PFSK-1 (cell line): ENCODE results near the gene GDF10.

Experiments
- FOXP2 ChIP-seq: optimal IDR thresholded peaks from 2 replicates; pipeline ENCODE3; 2011; ENCODE audit warnings: borderline replicate concordance, control low read depth, inconsistent platforms; ENCODE audit not compliant: insufficient read depth; ENCODE audit errors: extremely low read length, extremely low read depth
- POLR2AphosphoS5 ChIP-seq: IDR thresholded peaks from 2 replicates; pipeline ENCODE4 v1.6.1; 2012; ENCODE audit warnings: low read depth, mild to moderate bottlenecking, control low read depth, low read length, moderate library complexity
- SIN3A ChIP-seq: IDR thresholded peaks from 2 replicates; pipeline ENCODE4 v1.6.1; 2012; ENCODE audit warnings: mild to moderate bottlenecking, low read length, moderate library complexity, borderline replicate concordance; ENCODE audit not compliant: insufficient read depth
- TAF1 ChIP-seq: IDR thresholded peaks from 2 replicates; pipeline ENCODE4 v1.6.1; 2012; ENCODE audit warnings: low read length, control low read depth, borderline replicate concordance; ENCODE audit not compliant: insufficient read depth
- TF ChIP-seq, protein P1 (sequence below), 2 experiments: IDR thresholded peaks; 2 replicates each; pipeline versions ENCODE4 v1.6.1 to v1.8.0; 2011 to 2012; ENCODE audit warnings: low read depth in 2 of 2, low read length in 2 of 2, control low read depth in 1 of 2, inconsistent platforms in 1 of 2, mild to moderate bottlenecking in 1 of 2, moderate library complexity in 1 of 2; ENCODE audit not compliant: insufficient read depth in 1 of 2

The GDF10 gene

GRCh38 chr10:47358457-47358856 is 58.5 kb downstream of the GDF10 start:
- TF ChIP-seq, protein P1, sequence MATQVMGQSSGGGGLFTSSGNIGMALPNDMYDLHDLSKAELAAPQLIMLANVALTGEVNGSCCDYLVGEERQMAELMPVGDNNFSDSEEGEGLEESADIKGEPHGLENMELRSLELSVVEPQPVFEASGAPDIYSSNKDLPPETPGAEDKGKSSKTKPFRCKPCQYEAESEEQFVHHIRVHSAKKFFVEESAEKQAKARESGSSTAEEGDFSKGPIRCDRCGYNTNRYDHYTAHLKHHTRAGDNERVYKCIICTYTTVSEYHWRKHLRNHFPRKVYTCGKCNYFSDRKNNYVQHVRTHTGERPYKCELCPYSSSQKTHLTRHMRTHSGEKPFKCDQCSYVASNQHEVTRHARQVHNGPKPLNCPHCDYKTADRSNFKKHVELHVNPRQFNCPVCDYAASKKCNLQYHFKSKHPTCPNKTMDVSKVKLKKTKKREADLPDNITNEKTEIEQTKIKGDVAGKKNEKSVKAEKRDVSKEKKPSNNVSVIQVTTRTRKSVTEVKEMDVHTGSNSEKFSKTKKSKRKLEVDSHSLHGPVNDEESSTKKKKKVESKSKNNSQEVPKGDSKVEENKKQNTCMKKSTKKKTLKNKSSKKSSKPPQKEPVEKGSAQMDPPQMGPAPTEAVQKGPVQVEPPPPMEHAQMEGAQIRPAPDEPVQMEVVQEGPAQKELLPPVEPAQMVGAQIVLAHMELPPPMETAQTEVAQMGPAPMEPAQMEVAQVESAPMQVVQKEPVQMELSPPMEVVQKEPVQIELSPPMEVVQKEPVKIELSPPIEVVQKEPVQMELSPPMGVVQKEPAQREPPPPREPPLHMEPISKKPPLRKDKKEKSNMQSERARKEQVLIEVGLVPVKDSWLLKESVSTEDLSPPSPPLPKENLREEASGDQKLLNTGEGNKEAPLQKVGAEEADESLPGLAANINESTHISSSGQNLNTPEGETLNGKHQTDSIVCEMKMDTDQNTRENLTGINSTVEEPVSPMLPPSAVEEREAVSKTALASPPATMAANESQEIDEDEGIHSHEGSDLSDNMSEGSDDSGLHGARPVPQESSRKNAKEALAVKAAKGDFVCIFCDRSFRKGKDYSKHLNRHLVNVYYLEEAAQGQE (IDR thresholded peaks at IDR 0.05; ENCODE audit: insufficient read depth in 1 of 2, low read depth in 2 of 2, low read length in 2 of 2) = no peak
- TF ChIP-seq FOXP2 = no peak
- TF ChIP-seq SIN3A = no peak
- no peak for TF ChIP-seq POLR2AphosphoS5
- no peak for TF ChIP-seq TAF1

DNA sequence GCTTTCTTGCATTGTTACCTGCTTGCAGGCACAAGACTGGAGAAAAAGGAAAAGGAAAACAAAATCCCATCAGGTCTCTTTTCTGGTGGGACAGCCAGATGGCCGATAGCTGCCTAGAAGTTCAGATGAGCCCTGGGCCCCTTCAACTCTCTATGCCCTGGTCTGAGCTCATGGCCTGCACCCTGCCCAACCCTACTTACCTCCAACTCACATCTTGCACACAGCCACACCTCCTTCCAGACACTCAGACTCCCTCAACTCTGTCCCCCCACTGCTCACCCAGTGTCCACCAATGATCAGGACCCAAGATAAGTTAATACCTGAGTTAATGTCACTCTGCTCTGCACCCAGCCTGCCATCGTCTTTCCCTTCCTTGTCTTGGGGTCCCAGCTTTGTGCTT is 59.1 kb downstream of the GDF10 start:
- TF ChIP-seq, protein P1 (IDR thresholded peaks at IDR 0.05; ENCODE audit: insufficient read depth in 1 of 2, low read depth in 2 of 2, low read length in 2 of 2) = no peak
- no peak for TF ChIP-seq FOXP2
- no peak for TF ChIP-seq POLR2AphosphoS5
- no peak for TF ChIP-seq SIN3A

DNA sequence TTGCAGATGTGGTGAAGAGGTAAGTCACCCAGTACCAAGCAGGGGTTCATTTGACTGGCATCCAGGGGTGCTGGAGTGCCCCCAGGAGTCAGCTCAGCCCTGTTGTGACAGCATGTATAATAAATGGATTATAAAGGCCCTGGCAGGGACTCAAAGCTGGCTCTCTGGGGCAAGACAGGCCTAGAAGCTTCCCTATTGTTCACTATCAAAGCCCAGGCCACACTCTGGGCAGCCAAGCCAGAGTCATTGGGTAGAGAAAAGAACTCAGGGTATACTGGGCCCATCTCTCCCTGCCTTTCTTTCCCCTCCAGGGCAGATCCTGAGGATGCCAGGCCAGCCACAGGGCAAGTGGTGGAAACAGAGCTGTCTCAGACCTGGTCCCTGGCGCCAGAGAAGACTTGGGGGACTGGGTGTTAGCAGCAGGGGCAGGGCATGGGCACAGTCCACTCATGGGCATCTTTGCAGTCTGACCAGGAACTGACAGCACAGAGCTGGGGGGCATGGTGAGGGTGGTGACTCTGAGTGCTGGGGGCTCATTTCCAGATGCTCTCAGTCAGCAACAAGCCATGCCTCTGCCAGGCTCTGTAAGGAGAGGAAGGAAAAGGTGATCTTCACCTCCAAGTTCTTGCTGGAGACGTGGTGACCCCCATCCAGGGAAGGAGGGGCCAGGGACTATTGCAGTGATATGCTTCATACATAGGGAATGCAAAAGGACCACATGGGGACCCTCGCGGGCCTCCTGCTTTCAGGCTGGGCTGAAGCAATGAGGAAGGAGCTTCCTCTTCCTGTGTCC is 59.8 kb downstream of the GDF10 start:
- TF ChIP-seq FOXP2 (no peak), TAF1 (no peak), POLR2AphosphoS5 (no peak), SIN3A (no peak)
- TF ChIP-seq, protein P1 (IDR thresholded peaks at IDR 0.05; ENCODE audit: insufficient read depth in 1 of 2, low read depth in 2 of 2, low read length in 2 of 2) = no peak

DNA sequence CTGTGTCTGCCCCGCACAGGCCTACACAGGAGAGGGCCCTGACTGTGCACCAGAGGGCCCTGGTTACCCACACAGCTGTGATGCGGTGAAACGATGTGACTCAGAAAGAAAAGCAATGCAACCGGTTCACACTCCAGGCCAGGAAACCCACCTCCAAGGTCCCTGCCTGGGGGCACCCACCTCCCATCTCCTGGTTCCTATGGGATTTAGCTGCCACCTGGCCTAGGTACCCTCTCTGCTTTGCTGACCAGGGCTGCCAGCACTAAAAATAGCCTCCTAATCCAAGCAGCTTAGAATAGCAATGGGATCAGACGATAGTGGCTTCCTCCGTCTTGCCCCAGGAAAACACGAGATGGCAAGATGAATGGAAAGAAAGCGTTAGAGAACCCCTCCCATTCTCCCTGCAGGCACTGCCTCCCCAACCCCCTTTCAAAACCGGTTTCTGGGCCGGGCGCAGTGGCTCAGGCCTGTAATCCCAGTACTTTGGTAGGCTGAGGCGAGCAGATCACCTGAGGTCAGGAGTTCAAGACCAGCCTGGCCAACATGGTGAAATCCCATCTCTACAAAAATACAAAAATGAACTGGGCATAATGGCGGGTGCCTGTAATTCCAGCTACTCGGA is 60.5 kb downstream of the GDF10 start:
- no peak for TF ChIP-seq POLR2AphosphoS5
- TF ChIP-seq, protein P1 (IDR thresholded peaks at IDR 0.05; ENCODE audit: insufficient read depth in 1 of 2, low read depth in 2 of 2, low read length in 2 of 2) = no peak
- TF ChIP-seq SIN3A = no peak
- TF ChIP-seq TAF1 = no peak
- TF ChIP-seq FOXP2 = no peak
